GM18519 (cell line): ENCODE results near the gene MFN1.
A peak's percentile ranks its signal among the peaks of the same experiment; 100 is the strongest.
"Not testable (repeated sequence)": the region's sequence is repeated elsewhere in the genome, so short reads cannot be mapped to it uniquely, and the experiment has no call there.

Experiments
- ATAC-seq: cut with Tn5 transposase; IDR thresholded peaks from one replicate; pipeline ENCODE4 v1.9.1; 2021; ENCODE audit warnings: mild to moderate bottlenecking, moderate library complexity; ENCODE audit not compliant: unreplicated experiment, low FRiP score

MFN1 gene

DNA sequence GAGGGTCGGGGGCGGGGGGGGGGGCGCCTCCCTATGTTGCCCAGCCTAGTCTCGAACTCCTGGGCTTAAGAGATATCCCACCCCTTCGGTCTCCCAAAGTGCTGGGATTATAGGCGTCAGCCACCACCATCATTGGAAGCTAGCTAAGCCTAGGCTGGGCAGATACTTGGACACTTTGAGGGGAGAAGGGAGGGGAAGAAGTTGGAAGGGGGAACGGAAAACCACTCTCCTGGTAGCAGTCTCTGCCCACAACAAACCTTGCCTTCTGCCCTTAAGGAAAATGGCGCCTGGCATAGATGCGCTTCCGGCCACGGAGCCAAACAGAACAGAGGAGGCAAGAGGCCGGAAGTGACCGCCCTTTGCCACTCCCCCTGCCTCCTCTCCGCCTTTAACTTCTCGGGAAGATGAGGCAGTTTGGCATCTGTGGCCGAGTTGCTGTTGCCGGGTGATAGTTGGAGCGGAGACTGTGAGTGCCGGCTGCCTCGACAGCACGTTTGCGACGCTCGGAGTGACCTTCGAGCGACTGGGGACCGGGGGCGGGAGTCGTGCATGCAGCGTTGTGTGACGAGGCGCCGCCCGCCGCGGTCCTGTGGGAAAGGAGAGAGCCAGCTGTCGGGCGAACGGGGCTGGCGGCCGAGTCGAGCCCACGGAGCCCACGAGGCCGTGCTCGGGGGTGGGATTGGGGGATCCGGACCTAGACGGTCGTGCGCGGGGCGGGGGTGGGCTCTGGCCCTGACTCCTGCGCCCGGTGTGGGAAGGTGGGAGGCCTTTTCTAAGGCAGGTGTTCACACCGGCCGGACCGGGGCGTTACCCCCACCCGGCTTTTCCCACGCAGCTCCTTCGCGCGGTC lies at the start of gene MFN1:
Gene MFN1, plus strand, starts transcription at position 365 of the 850 bp plus-strand sequence. CDS start 1,143 bp downstream, outside the sequence.
- peak; percentile 81 for ATAC-seq

DNA sequence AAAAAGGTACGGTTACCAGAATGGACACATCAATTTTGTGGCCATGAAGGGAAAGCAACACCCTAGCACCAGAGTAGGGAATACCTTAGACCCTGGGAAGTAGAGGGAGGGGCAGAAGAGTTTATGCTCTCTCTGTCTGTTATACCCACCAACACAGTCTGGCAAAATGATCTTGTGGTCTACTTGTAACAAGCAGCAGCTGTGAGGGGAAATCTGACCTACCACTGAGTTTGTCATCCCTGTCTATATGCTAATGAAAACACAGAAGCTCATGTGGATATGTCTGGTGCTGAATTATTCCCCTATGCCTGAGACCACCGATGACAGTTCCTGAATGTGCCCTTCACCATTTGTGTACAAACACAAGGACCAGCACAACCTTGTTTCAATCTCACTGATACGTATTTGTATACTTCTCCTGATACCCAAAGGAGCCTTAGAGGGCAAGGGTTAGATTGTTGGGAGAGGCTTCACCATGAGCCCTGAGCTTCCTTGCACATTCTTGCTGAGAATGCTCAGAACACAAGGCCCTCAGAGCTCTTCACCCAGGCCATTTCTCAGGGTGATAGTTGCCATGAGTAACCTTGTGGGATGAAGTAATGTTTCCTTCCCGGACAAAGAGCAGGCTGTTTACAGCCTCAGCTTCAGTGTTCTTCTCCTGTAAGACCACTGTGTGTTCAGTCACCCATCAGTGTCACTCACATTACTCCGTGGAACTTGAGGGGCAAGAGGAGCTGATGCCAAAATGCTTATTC lies 49.4 kb upstream of the MFN1 start:
- no peak for ATAC-seq

DNA sequence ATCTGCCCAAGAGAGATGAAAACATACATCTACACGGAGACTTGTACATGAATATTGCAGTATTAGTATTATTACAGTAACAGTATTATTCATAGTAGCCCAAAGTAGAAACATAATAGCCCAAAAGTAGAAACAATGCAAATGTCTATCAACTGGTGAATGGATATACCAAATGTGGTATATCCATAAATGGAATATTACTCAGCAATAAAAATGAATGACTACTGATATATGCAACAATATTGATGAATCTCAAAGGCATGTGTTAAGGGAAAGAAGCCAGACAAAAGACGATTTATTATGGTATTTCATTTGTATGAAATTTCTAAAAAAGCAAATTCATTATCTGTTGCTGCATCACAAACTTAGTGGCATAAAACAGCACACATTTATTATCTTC lies 48.2 kb upstream of the MFN1 start:
- no peak for ATAC-seq

DNA sequence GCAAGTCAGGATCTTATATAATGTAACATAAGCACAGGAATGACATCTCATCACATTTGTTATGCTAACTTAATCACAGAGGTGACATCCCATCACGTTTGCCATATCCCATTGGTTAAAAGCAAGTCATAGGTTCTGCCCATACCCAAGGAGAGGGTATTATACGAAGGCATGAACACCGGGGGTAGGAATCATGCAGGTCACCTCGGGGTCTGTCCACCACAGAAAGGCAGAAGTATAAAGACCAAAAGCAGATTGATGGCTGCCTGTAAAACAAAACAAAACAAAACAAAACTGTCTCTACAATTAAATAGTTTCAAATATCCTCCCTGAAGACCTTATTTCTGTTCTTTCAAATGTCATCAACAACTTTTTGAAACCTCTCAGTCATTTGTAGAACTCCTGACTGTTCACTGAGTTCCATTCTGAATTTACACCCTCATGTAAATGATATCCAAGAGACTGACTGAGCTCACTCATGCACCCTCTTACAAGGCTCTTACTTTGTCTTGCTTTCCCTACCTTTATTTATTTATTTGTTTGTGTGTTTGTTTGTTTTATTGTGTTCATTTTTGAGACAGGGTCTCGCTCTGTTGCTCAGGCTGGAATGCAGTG lies 47.4 kb upstream of the MFN1 start:
- ATAC-seq, result peak; percentile 77

DNA sequence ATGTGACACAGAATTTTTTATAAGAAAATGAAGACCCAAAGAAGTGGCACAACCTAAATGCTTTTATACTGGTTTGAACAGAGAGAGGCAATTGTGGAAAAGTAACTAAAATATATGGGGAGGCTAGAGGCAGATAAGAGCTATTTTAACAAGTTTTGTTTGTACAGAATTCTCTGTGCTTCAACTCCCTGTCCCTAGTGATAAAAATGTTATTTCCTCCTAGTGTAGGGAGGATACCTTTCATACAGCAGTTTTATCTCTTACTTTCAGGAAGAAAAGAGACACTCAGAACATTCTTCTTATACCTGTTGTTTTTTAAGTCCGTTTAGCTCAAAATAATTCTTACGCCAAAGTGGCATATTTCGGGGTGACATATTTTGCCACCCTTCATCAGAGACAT lies 45.9 kb upstream of the MFN1 start:
- ATAC-seq, result no peak

DNA sequence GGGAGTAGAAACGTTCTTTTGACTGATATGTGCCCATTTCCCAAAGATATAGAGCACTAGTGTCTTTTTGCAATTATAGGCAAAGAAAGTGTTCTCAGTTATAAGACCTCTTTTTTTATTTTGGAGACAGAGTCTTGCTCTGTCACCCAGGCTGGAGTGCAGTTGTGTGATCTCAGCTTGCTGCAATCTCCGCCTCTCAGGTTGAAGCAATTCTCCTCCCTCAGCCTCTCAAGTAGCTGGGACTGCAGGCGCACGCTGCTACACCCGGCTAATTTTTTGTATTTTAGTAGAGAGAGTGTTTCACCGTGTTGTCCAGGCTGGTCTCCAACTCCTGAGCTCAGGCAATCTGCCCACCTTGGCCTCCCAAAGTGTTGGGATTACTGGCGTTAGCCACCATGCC lies 45.4 kb upstream of the MFN1 start:
- no peak for ATAC-seq

DNA sequence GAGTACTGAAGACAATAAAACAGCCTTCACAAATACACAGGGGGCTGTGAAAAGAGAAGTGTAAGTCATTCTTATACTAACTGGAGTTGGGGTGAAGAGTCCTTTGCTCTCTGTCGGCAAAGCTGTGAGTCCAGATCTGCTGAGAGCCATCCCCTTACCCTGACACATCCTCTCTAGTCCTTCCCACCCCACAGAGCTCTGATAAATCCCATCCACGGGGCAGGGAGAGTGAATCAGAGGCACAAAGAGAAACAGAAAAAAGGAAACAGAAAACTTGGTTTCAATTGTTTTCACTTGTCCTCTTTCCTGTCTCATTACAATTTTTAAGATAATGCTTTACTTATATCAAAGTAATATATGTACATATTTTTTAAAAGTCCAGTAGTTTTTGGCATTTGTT lies 42.9 kb upstream of the MFN1 start:
- no peak for ATAC-seq

DNA sequence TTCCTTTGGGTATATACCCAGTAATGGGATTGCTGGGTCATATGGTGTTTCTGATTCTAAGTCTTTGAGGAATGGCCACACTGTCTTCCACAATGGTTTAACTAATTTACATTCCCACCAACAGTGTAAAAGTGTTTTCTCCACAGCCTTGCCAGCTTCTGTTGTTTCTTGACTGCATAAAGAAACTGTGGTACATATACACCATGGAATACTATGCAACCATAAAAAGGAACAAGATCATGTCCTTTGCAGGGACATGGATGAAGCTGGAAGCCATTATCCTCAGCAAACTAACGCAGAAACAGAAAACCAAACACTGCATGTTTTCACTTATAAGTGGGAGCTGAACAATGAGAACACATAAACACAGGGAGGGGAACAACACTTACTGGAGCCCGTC lies 40.1 kb upstream of the MFN1 start:
- not testable (repeated sequence) for ATAC-seq

DNA sequence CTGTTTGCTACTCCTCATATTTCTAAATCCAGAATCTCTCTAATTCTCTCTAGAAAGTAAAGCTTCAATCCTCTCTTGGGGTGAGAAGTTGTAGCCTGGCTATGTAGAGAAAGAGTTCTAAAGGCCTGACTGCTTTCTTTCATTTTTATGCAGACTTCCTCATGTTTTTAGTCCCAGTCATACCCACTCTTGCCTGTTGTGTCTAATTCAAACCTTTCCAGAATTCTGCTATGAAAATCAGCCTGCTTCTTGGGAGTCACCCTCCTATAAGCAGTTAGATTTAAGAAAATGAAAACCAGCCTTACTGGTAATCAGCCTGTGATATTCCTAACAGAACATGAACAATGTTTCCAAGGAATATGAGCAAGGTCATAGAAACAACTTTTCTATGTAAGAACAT lies 39.5 kb upstream of the MFN1 start:
- no peak for ATAC-seq

DNA sequence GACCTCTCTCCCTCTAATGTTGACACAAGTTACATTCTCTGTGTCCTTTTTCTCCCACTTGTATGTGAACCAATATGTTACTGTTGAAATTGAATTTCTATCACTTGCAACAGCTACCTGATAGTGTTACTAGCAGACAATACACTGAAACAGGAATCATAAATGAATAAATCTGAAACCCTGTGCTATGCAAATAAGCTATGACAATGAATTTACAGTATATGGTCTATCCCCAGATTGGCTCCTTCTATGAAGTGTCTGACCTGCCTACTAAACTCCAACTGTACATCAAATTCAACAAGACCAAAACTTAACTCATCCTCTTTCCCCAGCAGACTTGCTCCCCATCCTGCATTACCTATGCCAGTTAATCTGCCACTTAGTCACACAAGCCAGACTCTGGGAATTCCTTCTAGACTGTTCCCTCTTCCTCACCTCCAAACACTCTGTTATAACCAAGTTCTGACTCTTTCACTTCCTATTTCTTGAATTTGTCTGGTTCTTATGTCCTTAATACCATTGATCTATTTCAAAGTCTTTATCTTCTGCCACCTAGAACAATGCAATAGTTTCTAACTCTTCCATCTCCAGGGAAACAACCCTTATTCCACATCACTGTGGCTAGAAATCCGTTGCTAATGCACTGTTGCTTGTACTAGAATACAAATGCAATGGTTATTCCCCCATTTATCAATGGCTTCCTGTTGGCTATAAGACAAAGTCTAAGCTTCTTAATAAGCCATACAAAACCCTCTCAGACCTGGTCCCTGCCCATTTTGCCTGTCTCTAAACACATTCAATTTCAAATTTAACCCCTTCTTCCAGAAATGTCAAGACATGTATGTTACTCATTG lies 38.1 kb upstream of the MFN1 start:
- ATAC-seq, result peak; percentile 98

DNA sequence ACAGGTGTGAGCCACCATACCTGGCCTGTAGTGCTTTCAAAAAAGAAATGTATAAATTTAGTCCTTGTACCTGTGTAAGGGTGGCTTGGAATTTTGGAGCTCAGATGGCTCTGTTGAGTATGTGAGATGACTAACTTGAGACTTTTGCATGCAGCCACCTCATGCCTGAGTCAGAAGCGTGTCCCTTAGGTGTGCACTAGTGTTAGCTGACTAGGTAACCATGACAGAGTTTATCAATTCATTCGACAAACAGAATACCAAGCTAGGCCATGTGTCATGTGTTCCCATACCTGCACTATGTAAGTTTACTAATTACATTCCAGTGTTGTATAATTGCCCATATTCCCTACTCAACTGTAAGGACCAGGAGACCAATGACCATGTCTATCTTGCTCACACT lies 28.6 kb upstream of the MFN1 start:
- ATAC-seq, result no peak

DNA sequence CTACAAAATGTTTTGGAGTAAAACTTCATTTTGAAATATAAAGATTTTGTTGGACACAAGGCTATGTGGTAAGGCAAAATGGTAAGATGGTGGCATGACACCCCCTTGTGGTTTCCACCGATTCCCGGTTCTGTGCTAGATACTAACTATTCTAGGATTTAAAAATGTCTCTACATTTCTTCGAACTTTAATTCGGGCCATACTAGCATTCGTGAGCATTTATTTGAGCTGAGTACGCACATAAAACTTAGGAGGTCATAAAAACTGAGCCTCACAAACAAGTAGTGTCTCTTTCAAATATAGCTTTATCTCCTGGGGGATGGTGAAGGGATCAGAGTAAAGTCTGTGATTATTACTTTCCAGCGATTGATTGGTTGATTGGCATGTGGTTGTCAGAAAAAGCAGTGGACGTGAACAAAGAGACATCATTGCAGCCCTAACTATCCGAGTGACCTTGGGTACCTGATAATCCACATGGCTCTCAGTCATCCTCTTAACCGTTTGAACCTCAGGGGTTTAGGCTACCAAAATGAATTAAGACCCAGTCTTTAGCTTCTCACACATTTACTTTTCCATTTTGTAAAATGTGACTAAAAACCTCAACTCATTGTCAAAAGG lies 25.7 kb upstream of the MFN1 start:
- ATAC-seq, result no peak

DNA sequence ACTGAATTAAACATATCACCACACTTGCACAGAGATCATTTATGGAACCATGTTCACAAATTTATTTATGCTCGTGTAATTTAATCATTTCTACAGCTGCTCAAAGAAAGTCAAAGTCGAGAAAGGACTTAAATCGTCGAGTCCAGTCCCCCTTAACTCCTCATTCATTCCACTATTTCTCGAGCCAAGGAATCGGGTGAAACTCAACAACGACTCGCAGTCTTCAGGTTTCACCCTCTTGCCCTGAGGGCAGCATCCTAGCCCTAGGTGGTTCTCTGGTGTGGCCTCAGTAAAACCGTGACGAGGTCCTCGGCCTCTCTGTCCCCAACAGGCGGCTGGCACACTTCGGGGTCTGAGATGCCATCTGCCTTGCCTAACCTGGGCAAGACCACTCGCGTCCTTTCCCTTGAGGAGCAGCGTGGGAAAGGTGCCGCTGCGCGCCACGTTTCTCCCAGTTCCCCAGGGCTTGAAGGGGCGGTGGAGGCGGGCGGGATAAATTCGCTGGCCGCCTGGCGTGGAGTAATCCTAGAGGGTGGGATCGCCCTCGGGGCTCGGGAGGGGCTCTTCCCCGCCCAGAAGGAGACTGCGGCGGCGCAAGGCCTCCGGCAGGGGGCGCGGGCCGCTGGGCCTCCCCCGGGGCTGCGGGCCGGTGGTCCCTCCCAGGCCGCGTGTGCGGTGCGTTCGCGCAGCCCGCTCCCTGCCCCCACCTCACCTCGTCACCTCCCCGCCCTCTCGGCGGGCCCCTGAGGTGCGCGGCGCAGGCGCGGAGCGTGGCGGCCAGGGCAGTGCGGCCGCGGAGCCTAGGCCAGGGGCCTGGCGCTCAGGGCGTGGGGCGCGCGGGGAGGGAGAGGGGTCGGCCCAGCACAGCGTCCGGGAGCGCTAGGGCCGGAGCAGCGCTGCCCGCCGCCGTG lies 25.0 kb upstream of the MFN1 start, which contains the start of gene ZNF639:
Gene ZNF639, plus strand, starts transcription at position 746 of the 911 bp plus-strand sequence. CDS start 5,263 bp downstream, outside the sequence.
- ATAC-seq, result peak; percentile 76

DNA sequence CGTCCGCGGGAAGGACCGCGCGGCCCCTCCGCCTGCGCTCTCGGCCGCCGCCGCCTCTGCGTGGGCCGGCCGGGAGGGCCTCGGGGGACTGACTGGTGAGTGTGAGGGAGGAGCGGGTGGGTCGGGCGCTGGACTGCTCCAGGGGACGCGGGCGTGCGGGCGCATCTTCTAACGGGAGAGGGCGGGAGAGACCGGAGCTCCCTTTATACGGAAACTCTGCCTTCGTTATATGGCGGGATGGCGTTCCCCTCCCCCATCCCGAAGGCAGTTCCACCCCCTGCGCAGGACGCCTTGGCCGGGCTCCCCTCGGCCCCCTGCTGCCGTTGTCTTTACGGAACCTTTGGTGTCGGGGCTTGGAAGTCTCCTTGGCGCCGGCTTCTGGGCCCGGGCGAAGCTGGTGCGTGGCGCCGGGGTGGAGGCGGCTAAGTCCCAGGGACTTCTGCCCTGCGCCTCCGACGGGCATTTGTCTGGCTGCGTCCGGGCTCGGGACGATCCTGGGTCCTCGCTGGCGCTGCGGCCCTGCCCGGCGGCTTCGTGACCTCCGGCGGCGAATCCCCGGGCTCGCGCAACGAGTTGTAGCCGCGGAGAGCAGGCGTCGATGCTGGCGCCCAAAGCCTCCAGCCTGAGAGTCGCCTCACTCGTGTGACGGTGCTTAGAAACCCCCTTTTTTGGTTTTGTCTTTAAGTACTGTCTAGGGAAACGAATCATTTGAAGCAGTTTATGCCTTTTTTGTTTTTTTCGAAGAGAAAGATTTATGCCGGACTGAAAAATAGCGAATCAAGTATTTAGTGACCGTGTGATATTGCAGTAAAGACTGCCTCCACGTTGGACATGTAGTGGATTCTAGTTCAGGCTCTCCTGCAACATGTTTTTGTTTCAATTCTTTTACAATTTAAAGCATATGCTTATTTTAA lies 24.1 kb upstream of the MFN1 start:
- peak; percentile 22 for ATAC-seq

DNA sequence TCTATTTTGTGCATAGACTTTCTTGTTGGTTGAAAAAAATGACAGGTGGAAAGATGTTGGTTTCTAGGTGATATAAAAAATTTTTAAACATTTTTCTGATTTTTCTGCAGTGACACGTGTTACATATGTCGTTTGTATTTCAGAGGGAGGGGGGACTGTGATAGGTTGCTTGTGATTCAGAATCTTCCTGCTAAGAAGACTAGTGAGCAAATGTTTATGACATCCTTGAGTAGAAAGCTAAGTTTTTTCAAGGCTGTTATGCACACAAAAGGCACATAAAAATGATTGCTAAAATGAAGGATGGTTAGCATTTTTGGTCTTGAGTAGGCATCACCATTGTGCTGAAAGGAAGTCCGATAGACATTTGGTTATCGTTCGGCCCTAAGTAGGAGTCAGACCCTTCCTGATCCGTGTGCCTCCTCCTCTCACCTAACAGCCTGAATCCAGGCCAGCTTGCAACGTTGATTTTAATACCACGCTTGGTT lies 23.2 kb upstream of the MFN1 start:
- no peak for ATAC-seq

DNA sequence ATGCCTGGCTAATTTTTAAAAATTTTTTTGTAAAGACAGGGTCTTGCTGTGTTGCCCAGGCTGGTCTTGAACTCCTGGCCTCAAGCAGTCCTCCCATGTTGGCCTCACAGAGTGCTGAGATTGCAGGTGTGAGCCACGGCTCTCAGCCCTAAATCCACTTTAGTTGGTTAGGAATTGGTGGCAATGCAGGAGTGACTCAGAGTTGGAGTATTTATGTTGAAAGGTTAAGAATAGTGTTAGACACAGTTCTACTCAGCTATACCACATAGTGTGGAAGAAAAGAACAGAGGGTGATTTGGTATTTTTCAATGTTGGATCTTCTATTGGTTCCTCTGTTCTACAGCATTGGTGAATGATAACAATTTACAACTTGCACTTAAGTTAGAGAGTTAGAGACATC lies 17.1 kb upstream of the MFN1 start:
- ATAC-seq, result no peak

DNA sequence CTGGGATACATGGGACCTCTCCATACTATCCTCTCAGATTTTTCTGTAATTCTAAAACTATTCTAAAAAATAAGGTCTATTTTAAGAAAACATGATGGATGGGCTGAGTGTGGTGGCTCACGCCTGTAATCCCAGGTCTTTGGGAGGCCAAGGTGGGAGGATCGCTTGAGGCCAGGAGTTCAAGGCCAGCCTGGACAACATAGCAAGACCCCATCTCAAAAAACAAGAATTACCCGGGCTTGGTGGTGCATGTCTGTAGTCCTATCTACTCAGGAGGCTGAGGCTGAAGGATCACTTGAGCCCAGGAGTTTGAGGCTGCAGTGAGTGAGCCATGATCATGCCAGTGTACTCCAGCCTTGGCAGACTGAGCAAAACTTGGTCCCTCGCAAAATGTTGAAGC lies 15.3 kb upstream of the MFN1 start:
- ATAC-seq, result no peak

DNA sequence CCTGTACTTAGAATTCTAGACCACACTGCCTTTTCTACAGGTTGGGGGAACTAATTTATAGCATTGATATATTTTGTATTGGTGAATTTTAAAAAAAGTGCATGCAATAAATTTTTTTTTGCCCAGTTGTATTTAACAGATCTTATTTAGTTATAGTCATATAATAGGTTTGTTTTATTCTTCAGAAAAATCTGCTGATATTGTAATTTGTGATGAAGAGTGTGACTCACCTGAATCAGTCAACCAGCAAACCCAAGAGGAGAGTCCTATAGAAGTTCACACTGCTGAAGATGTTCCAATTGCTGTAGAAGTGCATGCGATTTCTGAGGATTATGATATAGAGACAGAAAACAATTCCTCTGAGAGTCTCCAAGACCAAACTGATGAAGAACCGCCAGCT lies 14.4 kb upstream of the MFN1 start:
- no peak for ATAC-seq
